ENCODE results near the gene ATP1A1. TPM values are rescaled to one million over a fixed set of nuclear protein-coding genes. Genes with fewer than 3 reads are reported as not detected.

Gene ATP1A1
- total RNA-seq, 1 donor from 2014 or later = 78.4 TPM

DNA sequence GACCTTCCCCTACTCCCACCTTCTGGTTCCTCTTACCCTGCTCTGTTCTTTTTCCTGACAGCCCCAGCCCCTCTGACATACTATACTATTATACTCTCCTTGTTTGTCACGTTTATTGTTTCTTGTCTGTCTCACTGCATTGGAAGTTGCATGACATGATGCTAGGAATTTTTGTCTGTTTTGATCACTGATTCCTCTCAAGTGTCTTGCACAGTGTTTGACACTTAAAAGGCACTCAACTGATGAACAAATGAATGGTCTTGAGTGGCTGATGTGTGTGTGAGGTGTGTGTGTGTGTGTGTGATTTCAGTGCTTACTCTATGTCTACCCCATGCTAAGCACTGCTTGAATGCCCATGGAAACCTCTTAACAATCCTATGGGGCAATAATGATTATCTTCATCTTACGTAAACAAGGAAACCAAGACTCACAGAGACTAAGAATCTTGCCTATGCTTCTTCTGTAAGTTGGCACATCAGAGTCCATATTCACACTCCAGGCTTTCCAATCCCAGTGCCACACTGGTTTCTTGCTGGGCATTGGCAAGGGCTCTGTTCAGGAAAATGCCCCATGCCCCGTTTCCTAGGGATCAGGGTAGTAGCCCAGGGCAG lies 59.7 kb downstream of the ATP1A1 start:
- Mint-ChIP-seq H3K36me3 (ENCODE audit: unreplicated experiment) (no peaks in the 10 kb centered on the region), H3K9me3 (ENCODE audit: unreplicated experiment) (no peaks in the 10 kb centered on the region), H3K27me3 (ENCODE audit: unreplicated experiment) (no peaks in the 10 kb centered on the region), H3K27ac (ENCODE audit: unreplicated experiment) (no peak overlapping the region), H3K4me1 (ENCODE audit: low read depth, unreplicated experiment) (no peaks in the 10 kb centered on the region), H3K4me3 (ENCODE audit: unreplicated experiment) (no peak overlapping the region)
- TF ChIP-seq, protein P1, sequence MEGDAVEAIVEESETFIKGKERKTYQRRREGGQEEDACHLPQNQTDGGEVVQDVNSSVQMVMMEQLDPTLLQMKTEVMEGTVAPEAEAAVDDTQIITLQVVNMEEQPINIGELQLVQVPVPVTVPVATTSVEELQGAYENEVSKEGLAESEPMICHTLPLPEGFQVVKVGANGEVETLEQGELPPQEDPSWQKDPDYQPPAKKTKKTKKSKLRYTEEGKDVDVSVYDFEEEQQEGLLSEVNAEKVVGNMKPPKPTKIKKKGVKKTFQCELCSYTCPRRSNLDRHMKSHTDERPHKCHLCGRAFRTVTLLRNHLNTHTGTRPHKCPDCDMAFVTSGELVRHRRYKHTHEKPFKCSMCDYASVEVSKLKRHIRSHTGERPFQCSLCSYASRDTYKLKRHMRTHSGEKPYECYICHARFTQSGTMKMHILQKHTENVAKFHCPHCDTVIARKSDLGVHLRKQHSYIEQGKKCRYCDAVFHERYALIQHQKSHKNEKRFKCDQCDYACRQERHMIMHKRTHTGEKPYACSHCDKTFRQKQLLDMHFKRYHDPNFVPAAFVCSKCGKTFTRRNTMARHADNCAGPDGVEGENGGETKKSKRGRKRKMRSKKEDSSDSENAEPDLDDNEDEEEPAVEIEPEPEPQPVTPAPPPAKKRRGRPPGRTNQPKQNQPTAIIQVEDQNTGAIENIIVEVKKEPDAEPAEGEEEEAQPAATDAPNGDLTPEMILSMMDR (IDR thresholded peaks at IDR 0.05; ENCODE audit: partially characterized antibody, unreplicated experiment) = no peak
- no peak for DNase-seq

DNA sequence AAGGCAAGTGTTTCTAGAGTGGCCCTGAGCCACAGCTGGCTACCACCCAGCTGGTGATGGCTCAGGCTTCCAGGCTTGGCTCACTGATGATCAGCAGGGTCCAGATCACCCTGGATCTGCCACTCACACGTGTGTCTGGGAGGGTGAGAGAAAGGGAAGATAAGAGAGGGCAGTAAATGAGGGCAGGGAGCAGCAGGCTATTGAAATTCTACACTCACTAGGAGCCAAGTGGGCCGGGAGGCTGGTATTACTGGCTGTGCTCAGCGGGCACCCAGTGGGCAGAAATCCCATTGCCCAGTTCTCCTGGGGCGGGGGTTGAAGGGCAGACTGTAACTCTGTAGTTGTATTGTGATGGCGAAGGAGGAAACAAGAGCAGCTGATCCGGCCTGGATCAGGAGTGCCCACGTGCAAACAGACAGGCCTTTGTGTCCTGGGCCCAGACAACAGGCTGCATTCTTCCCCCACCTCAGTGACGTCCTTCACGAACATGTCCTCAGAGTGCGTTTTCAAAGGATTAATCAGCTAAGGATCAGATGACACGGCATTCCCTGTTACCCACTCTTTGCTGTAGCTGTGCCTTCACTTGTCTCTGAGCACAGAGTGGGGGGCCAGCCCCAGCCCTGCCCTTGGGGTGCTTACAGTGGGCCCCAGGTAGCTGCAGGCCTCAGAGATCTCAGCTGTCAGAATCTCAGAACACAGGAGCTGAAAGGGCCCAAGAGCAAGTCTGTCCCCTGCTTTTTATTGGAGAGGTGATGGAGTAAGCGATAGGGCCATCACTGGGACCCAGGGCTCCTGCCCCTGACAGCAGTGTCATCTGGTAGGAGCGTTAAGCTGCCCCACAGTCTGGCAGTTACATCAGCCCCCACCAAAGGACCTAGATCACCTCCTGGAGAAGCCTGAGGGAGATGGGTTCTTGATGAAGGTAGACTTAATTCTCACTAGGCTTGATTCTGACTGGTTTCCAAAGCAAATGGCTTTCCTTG lies 60.5 kb downstream of the ATP1A1 start:
- H3K27me3 Mint-ChIP-seq (ENCODE audit: unreplicated experiment) = no peaks in the 10 kb centered on the region
- no peaks in the 10 kb centered on the region for H3K36me3 Mint-ChIP-seq (ENCODE audit: unreplicated experiment)
- no peaks in the 10 kb centered on the region for H3K4me1 Mint-ChIP-seq (ENCODE audit: low read depth, unreplicated experiment)
- no peak for DNase-seq
- TF ChIP-seq, protein P1 (IDR thresholded peaks at IDR 0.05; ENCODE audit: partially characterized antibody, unreplicated experiment) = no peak
- H3K9me3 Mint-ChIP-seq (ENCODE audit: unreplicated experiment) = no peaks in the 10 kb centered on the region
- no peak overlapping the region for H3K27ac Mint-ChIP-seq (ENCODE audit: unreplicated experiment)
- no peak overlapping the region for H3K4me3 Mint-ChIP-seq (ENCODE audit: unreplicated experiment)

DNA sequence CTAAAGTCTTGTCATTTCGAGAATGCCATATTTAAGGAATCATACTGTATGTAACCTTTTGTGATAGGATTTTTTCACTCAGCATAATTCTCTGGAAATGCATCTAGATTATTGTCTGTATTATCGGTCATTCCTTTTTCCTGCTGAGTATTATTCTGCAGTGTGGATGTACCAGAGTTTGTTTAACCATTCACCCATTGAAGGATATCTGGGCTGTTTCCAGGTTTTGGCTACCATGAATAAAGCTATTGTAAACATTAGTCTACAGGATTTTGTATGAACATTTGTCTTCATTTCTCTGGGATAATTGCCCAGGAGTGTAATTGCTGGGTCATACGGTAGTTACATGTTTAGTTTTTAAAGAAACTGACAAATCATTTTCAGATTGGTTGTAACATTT lies 61.8 kb downstream of the ATP1A1 start:
- Mint-ChIP-seq H3K27me3 (ENCODE audit: unreplicated experiment) (no peaks in the 10 kb centered on the region), H3K27ac (ENCODE audit: unreplicated experiment) (no peak overlapping the region), H3K9me3 (ENCODE audit: unreplicated experiment) (no peaks in the 10 kb centered on the region), H3K4me3 (ENCODE audit: unreplicated experiment) (no peak overlapping the region), H3K36me3 (ENCODE audit: unreplicated experiment) (no peaks in the 10 kb centered on the region), H3K4me1 (ENCODE audit: low read depth, unreplicated experiment) (no peaks in the 10 kb centered on the region)
- DNase-seq = no peak
- TF ChIP-seq, protein P1 (IDR thresholded peaks at IDR 0.05; ENCODE audit: partially characterized antibody, unreplicated experiment) = no peak

DNA sequence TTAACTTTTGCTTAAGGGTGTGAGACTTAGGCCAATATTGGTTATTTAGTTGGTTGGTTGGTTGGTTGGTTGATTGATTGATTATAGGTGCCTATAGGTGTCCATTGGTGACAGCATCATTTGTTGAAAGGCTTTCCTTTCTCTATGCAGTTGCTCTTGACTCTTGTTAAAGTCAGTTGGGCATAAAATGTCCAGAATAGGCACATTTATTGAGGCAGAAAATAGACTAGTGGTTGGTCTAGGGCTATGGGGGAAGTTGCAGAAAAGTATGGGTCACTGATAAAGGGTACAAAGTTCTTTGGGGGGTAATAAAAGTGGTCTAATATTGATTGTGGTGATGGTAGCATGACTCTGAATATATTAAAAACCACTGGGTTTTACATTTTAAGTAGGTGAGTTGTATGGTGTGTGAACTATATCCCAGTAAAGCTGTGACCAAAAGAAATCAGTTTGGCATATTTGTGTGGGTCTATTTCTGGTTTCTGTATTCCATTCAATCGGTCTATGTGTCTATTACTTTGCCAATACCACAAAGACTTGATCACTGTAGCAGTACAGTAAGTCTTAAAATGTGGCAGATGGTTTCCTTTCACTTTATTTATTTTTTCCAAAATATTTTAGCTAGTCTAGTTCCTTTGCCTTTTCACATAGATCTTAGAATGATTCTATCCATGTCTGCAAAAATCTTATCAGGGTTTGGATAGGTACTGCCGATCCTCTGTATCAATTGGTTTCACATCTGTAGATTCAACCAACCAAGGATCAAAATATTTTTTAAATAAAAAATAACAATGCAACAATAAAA lies 63.0 kb downstream of the ATP1A1 start:
- Mint-ChIP-seq H3K9me3 (ENCODE audit: unreplicated experiment) (no peaks in the 10 kb centered on the region), H3K27ac (ENCODE audit: unreplicated experiment) (no peak overlapping the region), H3K27me3 (ENCODE audit: unreplicated experiment) (no peaks in the 10 kb centered on the region), H3K4me3 (ENCODE audit: unreplicated experiment) (no peak overlapping the region), H3K36me3 (ENCODE audit: unreplicated experiment) (no peaks in the 10 kb centered on the region), H3K4me1 (ENCODE audit: low read depth, unreplicated experiment) (no peaks in the 10 kb centered on the region)
- TF ChIP-seq, protein P1 (IDR thresholded peaks at IDR 0.05; ENCODE audit: partially characterized antibody, unreplicated experiment) = no peak
- DNase-seq = no peak

Measured in glutamatergic neuron (in vitro differentiated cells).